NCI-H2081 (cell line): Measurements from ENCODE around the gene YIPF6.
"Not testable (repeated sequence)": the region's sequence is repeated elsewhere in the genome, so short reads cannot be mapped to it uniquely, and the experiment has no call there.

Experiments
- DNase-seq, 2 experiments: peaks; one replicate each; lab custom pipeline; 2025; lab: John Stamatoyannopoulos, UW

The YIPF6 gene

GRCh38 chrX:68506649-68507048, 7.8 kb downstream of the YIPF6 start:
- DNase-seq = no peak

- no peak for DNase-seq
These were observed 9.9 kb downstream of the YIPF6 start for GRCh38 chrX:68508799-68509198.

- DNase-seq = peak; percentile 11 to 34
These were observed 12.4 kb downstream of the YIPF6 start for GRCh38 chrX:68511255-68511654.

GRCh38 chrX:68524680-68525079, 25.8 kb downstream of the YIPF6 start:
- DNase-seq = not testable (repeated sequence)

GRCh38 chrX:68532831-68533533, 34.1 kb downstream of the YIPF6 start:
- no peak for DNase-seq

GRCh38 chrX:68533656-68534055, 34.8 kb downstream of the YIPF6 start:
- DNase-seq = no peak

- DNase-seq = no peak
These were observed 35.8 kb downstream of the YIPF6 start for GRCh38 chrX:68534691-68535090.

- DNase-seq = no peak
These were observed 37.6 kb downstream of the YIPF6 start for GRCh38 chrX:68536429-68536828.

GRCh38 chrX:68536884-68537283, 38.0 kb downstream of the YIPF6 start:
- DNase-seq = no peak

GRCh38 chrX:68550193-68550592, 51.3 kb downstream of the YIPF6 start:
- no peak for DNase-seq

- DNase-seq = no peak
These were observed 57.2 kb downstream of the YIPF6 start for GRCh38 chrX:68556036-68556435.

GRCh38 chrX:68557126-68557525, 58.3 kb downstream of the YIPF6 start:
- DNase-seq = not testable (repeated sequence)

GRCh38 chrX:68559905-68560304, 61.1 kb downstream of the YIPF6 start:
- DNase-seq = not testable (repeated sequence)

- DNase-seq = no peak
These were observed 69.3 kb downstream of the YIPF6 start for GRCh38 chrX:68568136-68568535.

GRCh38 chrX:68570598-68570997, 71.7 kb downstream of the YIPF6 start:
- DNase-seq = no peak

- DNase-seq = no peak
These were observed 72.4 kb downstream of the YIPF6 start for GRCh38 chrX:68571292-68571609.

- no peak for DNase-seq
These were observed 72.9 kb downstream of the YIPF6 start for GRCh38 chrX:68571610-68572311.

- DNase-seq = no peak
These were observed 75.4 kb downstream of the YIPF6 start for GRCh38 chrX:68574240-68574639.

GRCh38 chrX:68579810-68580209, 81.0 kb downstream of the YIPF6 start:
- DNase-seq = no peak

- DNase-seq = no peak
These were observed 85.4 kb downstream of the YIPF6 start for GRCh38 chrX:68584221-68584620.
